T47D (cell line): ENCODE data around the gene COL27A1.

Source experiments
- DNase-seq, 2 experiments: peaks; one replicate each; pipeline versions ENCODE4 v3.0.0 to v3.0.0-alpha.2; 2011 to 2012; ENCODE audit warnings: low read depth in 1 of 2, low spot score in 1 of 2
- JUND ChIP-seq: IDR thresholded peaks from 2 replicates; pipeline ENCODE4 v1.6.1; 2012; ENCODE audit warnings: low read depth
- in situ Hi-C: cut with HindIII; loops from 2 replicates; pipeline ENCODE4 v1.10.0; 2016; ENCODE audit warnings: low sequenced_read_pairs, low pct_unique_long_range_greater_than_20kb

COL27A1 gene

GRCh38 chr9:114347675-114348074 is 192.3 kb downstream of the COL27A1 start:
- in situ Hi-C loops: no loop called here
- TF ChIP-seq JUND: no peak
- no peak for DNase-seq

DNA sequence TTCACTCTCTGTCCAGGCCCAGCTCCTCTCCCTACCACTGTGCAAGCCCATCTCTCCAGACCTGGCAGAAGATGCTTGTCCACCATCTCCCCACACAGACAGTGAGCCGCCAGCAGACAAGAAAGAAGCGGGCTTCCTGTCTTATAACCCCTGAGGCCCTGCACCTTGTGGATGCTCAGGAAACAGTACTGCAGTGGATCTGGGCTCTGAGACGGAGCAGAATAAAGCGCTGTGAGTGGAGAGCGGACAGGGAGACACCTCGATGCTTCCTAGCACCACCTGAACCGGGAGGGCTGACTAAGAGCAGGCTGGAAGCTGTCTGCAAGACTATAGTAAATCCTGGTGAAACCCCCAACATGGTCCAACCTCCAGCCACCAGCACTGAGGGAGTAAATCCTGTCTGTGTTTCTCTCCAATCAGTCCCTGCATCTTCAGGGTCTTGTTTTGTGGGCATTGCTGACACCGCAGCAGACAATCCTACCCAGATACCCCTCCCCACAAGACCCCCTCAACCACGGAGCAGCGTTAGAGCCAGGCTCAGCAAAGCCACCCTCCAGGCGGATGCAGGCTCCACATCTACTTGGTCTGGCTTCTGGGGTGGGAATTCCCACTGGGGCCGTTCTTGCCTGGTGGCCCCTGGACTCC is 193.0 kb downstream of the COL27A1 start:
- in situ Hi-C loops: no loop called here
- DNase-seq: no peak
- no peak for TF ChIP-seq JUND

- in situ Hi-C loops: no loop called here
- no peak for DNase-seq
Observed at GRCh38 chr9:114348906-114349482, 193.7 kb downstream of the COL27A1 start.

GRCh38 chr9:114349713-114350480 is 194.6 kb downstream of the COL27A1 start:
- no peak for DNase-seq
- no peak for TF ChIP-seq JUND
- in situ Hi-C loops: no loop called here

More at GRCh38 chr9:114348906-114349482, 193.7 kb downstream of the COL27A1 start:
- TF ChIP-seq JUND: no peak

DNA sequence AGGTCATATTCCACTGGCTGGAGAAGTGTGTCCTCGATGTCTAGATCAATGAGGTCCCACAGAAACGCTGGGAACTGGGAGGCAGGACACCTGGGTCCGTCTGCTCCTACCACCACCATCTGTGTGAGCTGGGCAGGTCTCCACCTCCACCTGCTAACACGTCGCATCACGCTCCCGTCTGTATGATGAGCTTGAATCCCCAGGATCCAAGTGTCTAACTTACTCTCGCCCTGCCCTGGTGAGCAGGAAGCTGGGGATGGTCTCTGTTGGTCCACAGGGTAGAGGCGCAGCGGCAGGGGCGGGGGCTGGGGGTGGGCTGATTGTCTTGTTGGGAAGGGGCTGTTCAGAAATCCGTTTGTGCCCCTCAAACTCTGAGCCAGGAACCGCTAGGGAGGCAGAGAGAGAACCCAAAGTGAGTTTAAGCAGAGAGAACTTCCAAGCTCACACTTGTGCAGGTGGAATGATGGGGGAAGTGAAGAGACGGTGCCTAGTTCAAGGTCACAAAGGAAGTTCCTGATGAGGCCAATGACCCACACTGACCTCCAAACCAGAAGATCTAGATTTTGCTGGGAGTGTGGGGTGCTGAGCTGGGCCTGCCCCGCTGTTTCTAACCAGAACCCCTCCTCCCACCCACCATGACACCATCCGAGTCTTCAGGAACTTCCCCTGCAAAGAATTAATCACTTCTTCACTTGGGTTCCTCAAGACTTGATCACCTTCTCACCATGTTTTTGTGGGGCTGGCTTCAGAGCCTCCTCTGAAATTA is 195.5 kb downstream of the COL27A1 start:
- in situ Hi-C loops: no loop called here
- TF ChIP-seq JUND: no peak
- no peak for DNase-seq

GRCh38 chr9:114351932-114352331 is 196.6 kb downstream of the COL27A1 start:
- no peak for TF ChIP-seq JUND
- no peak for DNase-seq
- in situ Hi-C loops: no loop called here

- no peak for TF ChIP-seq JUND
- in situ Hi-C loops: no loop called here
- no peak for DNase-seq
Observed at GRCh38 chr9:114355821-114356220, 200.5 kb downstream of the COL27A1 start.

- in situ Hi-C loops: no loop called here
- DNase-seq: no peak
- TF ChIP-seq JUND: no peak
Observed at GRCh38 chr9:114356792-114357191, 201.5 kb downstream of the COL27A1 start.

GRCh38 chr9:114357360-114357759 is 202.0 kb downstream of the COL27A1 start:
- TF ChIP-seq JUND: no peak

GRCh38 chr9:114357911-114358328 is 202.6 kb downstream of the COL27A1 start:
- no peak for DNase-seq
- TF ChIP-seq JUND: no peak
- in situ Hi-C loops: no loop called here

More at GRCh38 chr9:114357360-114357759, 202.0 kb downstream of the COL27A1 start:
- no peak for DNase-seq
- in situ Hi-C loops: no loop called here

DNA sequence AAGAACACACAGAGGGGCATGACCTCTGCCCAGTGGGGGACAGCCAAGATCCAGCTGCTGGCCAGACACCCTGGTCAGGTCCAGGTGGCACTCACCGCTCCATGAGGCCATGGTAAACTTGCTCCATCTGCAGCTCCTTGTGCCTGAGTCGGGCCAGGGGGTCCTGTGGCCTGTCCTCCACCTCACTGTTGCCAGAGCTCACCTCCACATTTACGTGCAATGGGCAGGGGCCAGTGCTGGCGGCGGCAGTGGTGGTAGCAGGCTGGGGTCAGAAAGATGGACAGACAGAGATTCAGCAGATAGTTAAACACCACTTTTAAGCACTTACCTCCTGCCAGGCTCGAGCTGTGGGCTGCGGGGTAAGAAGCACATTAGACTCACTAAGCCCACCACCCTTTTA is 204.5 kb downstream of the COL27A1 start:
- TF ChIP-seq JUND: no peak
- in situ Hi-C loops: no loop called here
- DNase-seq: no peak

DNA sequence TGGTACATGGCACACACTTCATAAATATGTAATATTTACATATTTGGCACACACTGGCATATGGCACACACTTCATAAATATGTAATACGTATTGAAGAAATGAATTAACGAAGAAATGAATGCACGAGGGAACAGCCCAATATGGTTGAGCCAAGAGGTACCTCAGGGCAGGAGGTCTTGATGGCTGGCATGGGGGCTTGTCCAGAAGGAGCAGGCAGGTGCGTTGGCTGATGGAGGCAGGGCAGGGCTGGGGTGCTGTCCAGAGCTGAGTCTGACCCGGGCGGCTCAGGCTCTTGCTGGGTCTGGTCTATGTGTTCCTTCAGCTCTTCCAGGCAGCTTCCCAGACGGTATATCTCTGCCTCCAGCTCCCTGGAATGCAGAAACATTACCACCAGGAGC is 206.2 kb downstream of the COL27A1 start:
- in situ Hi-C loops: no loop called here

More for the DNA sequence above, 206.2 kb downstream of the COL27A1 start:
- no peak for TF ChIP-seq JUND
- no peak for DNase-seq
